GM12878 (cell line): Measurements from ENCODE around the gene PRKCB. TPM values are rescaled to one million over a fixed set of nuclear protein-coding genes. Genes with fewer than 3 reads are reported as not detected.

Experiments
- ATAC-seq: fragments of 200-7000 bp; cut with Tn5 transposase; 3 replicates; pipeline ENCODE4 v1.9.1; 2020; ENCODE audit warnings: mild to moderate bottlenecking, moderate library complexity
- BruUV-seq: library from RNA; stranded (reverse); fragments of 400-500 nt; replicated peaks from 2 replicates; lab custom pipeline; 2021; lab: Mats Ljungman, UMichigan
- CTCF ChIA-PET: fragments of 300-600 bp; sonication (Branson Sonifier 250); formaldehyde crosslinking; extraction: SDS; loops from one replicate; lab custom pipeline; 2021; ENCODE audit warnings: inconsistent platforms; lab: Yijun Ruan, JAX
- POLR2A ChIA-PET: fragments of 350-600 bp; formaldehyde crosslinking; extraction: SDS; loops from one replicate; lab custom pipeline; 2021; ENCODE audit warnings: inconsistent platforms; lab: Charles Lee
- RAD21 ChIA-PET: fragments of 300-600 bp; sonication (Branson Sonifier 250); formaldehyde crosslinking; loops from one replicate; lab custom pipeline; 2023; ENCODE audit warnings: antibody characterized with exemption; ENCODE audit not compliant: unreplicated experiment; lab: Charles Lee
- SMC1A ChIA-PET: fragments of 300-600 bp; sonication (Branson Sonifier 250); formaldehyde crosslinking; loops from one replicate; lab custom pipeline; 2023; ENCODE audit not compliant: unreplicated experiment, uncharacterized antibody; lab: Charles Lee
- DNase-seq: peaks from one replicate; pipeline ENCODE4 v3.0.0-alpha.2; 2011; ENCODE audit warnings: low read depth, low spot score
- FAIRE-seq: peaks from 3 replicates; lab custom pipeline; 2011; peaks lifted over from hg19 to GRCh38; lab: Jason Lieb, UNC
- H2AFZ ChIP-seq: 2 replicates; pipeline ENCODE4 v1.6.0; 2011; ENCODE audit warnings: low read depth, low read length, control low read depth; ENCODE audit not compliant: control insufficient read depth
- H3K27ac ChIP-seq: 2 replicates; pipeline ENCODE4 v1.5.1; 2011; ENCODE audit warnings: control low read depth; ENCODE audit not compliant: control insufficient read depth, insufficient read depth
- H3K27me3 ChIP-seq, 2 experiments: replicated peaks in 1 of 2; 2 replicates each; pipeline versions ENCODE4 v1.6.0 to v1.6.1; 2011; ENCODE audit warnings: low read length in 1 of 2; ENCODE audit not compliant: control insufficient read depth in 2 of 2, insufficient read depth in 2 of 2
- H3K36me3 ChIP-seq, 2 experiments: 2 replicates each; pipeline ENCODE4 v1.5.1; 2011; ENCODE audit warnings: low read length in 1 of 2; ENCODE audit not compliant: control insufficient read depth in 2 of 2, insufficient read depth in 2 of 2
- H3K4me1 ChIP-seq: 2 replicates; pipeline ENCODE4 v1.6.1; 2011; ENCODE audit warnings: mild to moderate bottlenecking, low read length, moderate library complexity, mixed read lengths; ENCODE audit not compliant: control insufficient read depth, insufficient read depth
- H3K4me2 ChIP-seq: 2 replicates; pipeline ENCODE4 v1.6.0; 2011; ENCODE audit warnings: control low read depth; ENCODE audit not compliant: control insufficient read depth, insufficient read depth
- H3K4me3 ChIP-seq: fragments of 200-600 bp; sonication (generic); 2 replicates; pipeline ENCODE4 v1.5.1; 2016
- H3K79me2 ChIP-seq: 2 replicates; pipeline ENCODE4 v1.6.0; 2011; ENCODE audit warnings: low read length; ENCODE audit not compliant: control insufficient read depth, insufficient read depth
- H3K9ac ChIP-seq: 2 replicates; pipeline ENCODE4 v1.8.0; 2011; ENCODE audit warnings: low read length, control low read depth, mixed read lengths; ENCODE audit not compliant: control insufficient read depth, insufficient read depth
- H3K9me3 ChIP-seq: replicated peaks from 3 replicates; pipeline ENCODE4 v1.5.1; 2011; ENCODE audit warnings: mild to moderate bottlenecking, low read length; ENCODE audit not compliant: control insufficient read depth, insufficient read depth
- H4K20me1 ChIP-seq: 2 replicates; pipeline ENCODE4 v1.6.0; 2011; ENCODE audit not compliant: control insufficient read depth, insufficient read depth
- ATF3 ChIP-seq: IDR thresholded peaks from 2 replicates; pipeline ENCODE4 v1.6.1; 2011; ENCODE audit warnings: low read depth, mild to moderate bottlenecking, low read length, moderate library complexity, borderline replicate concordance; ENCODE audit errors: extremely low read depth
- CBFB ChIP-seq: IDR thresholded peaks from 2 replicates; pipeline ENCODE4 v1.6.1; 2016; ENCODE audit warnings: antibody characterized with exemption, low read depth
- CEBPB ChIP-seq, 2 experiments: fragments of 150-350 bp in 1 of 2; IDR thresholded peaks; 2 replicates each; pipeline ENCODE4 v1.6.1; 2012 to 2014; ENCODE audit warnings: low read depth in 2 of 2, low read length in 2 of 2, borderline replicate concordance in 1 of 2, inconsistent platforms in 1 of 2
- CHD1 ChIP-seq: IDR thresholded peaks from 2 replicates; pipeline ENCODE4 v1.6.1; 2012; ENCODE audit warnings: low read depth, low read length, improper control_type of control experiment
- CREB1 ChIP-seq: IDR thresholded peaks from 2 replicates; pipeline ENCODE4 v1.6.1; 2012; ENCODE audit warnings: low read depth, mild to moderate bottlenecking, inconsistent platforms
- DPF2 ChIP-seq: fragments of 450-650 bp; IDR thresholded peaks from 2 replicates; pipeline ENCODE4 v1.6.1; 2017; ENCODE audit warnings: mild to moderate bottlenecking
- ETV6 ChIP-seq, 2 experiments: fragments of 450-650 bp in 1 of 2; IDR thresholded peaks in 1 of 2; conservative IDR thresholded peaks in 1 of 2; 2 replicates each; pipeline ENCODE4 v1.6.1; 2014; ENCODE audit warnings: antibody characterized with exemption in 1 of 2, borderline replicate concordance in 1 of 2, low read depth in 1 of 2, mild to moderate bottlenecking in 1 of 2, moderate library complexity in 1 of 2
- IKZF2 ChIP-seq, 2 experiments: fragments of 450-650 bp; IDR thresholded peaks; 2 replicates each; pipeline ENCODE4 v1.6.1; 2017; ENCODE audit warnings: mild to moderate bottlenecking in 2 of 2, moderate library complexity in 2 of 2
- MLLT1 ChIP-seq: fragments of 450-650 bp; IDR thresholded peaks from 2 replicates; pipeline ENCODE4 v1.6.1; 2016; ENCODE audit warnings: mild to moderate bottlenecking
- NFIC ChIP-seq: IDR thresholded peaks from 2 replicates; pipeline ENCODE4 v1.6.1; 2012; ENCODE audit warnings: low read depth, mild to moderate bottlenecking, inconsistent platforms, low read length, moderate library complexity
- RUNX3 ChIP-seq: IDR thresholded peaks from 2 replicates; pipeline ENCODE4 v1.6.1; 2012; ENCODE audit warnings: low read length, inconsistent platforms
- SMAD5 ChIP-seq: IDR thresholded peaks from 2 replicates; pipeline ENCODE4 v1.6.1; 2016; ENCODE audit warnings: antibody characterized with exemption, low read depth
- SPI1 ChIP-seq: IDR thresholded peaks from 2 replicates; pipeline ENCODE4 v1.6.1; 2011; ENCODE audit warnings: low read depth, mild to moderate bottlenecking, low read length, moderate library complexity, borderline replicate concordance; ENCODE audit not compliant: insufficient read depth
- TARDBP ChIP-seq: IDR thresholded peaks from 2 replicates; pipeline ENCODE4 v1.6.1; 2016; ENCODE audit warnings: borderline replicate concordance
- TCF3 ChIP-seq: IDR thresholded peaks from 2 replicates; pipeline ENCODE4 v1.6.1; 2012; ENCODE audit warnings: low read depth, mild to moderate bottlenecking, low read length, borderline replicate concordance; ENCODE audit not compliant: insufficient read depth
- ZBTB40 ChIP-seq: fragments of 450-650 bp; IDR thresholded peaks from 2 replicates; pipeline ENCODE4 v1.6.1; 2016; ENCODE audit warnings: mild to moderate bottlenecking, moderate library complexity, borderline replicate concordance
- ZNF622 ChIP-seq: fragments of 450-650 bp; IDR thresholded peaks from 2 replicates; pipeline ENCODE4 v1.6.1; 2017; ENCODE audit warnings: mild to moderate bottlenecking, inconsistent platforms
- ZSCAN29 ChIP-seq: fragments of 450-650 bp; IDR thresholded peaks from 2 replicates; pipeline ENCODE4 v1.6.1; 2017; ENCODE audit warnings: mild to moderate bottlenecking, moderate library complexity
- WGBS: methylation state at CpG from one replicate; pipeline ENCODE4 v1.1.6; 2016; ENCODE audit warnings: low lambda C conversion rate; ENCODE audit not compliant: insufficient replicate concordance, insufficient coverage; ENCODE audit errors: missing lambda C conversion rate; 5-methylcytosine and 5-hydroxymethylcytosine counted together
- in situ Hi-C: fragments of 300-500 bp; cut with MboI; formaldehyde crosslinking; loops from 9 replicates; pipeline ENCODE4 v1.14.3; 2018; ENCODE audit warnings: mixed read lengths
- intact Hi-C: fragments of 100-400 bp; cut with micrococcal nuclease; formaldehyde crosslinking; loops from one replicate; pipeline ENCODE4 v1.14.2; 2022; ENCODE audit not compliant: unreplicated experiment
- polyA plus RNA-seq, 11 experiments: library from polyadenylated mRNA; depleted of rRNA in 4 of 11; unstranded in 6 of 11; stranded (reverse) in 5 of 11; fragments of >200 nt; fragmentation: Nextera tagmentation in 4 of 11; fragmentation: Illumina TruSeq in 1 of 11; extraction: Ambion mirVana in 4 of 11; extraction: Trizol in 1 of 11; gene quantifications; 1 replicate in 1 of 11; 2 replicates in 10 of 11; pipeline versions ENCODE4 v1.2.1 to v1.2.3, GENCODE V29; 2011 to 2016; ENCODE audit warnings: inconsistent platforms in 2 of 11, missing spikeins in 2 of 11, low read depth in 1 of 11
- total RNA-seq, 4 experiments: library from RNA; depleted of rRNA in 3 of 4; stranded (reverse); fragments of >200 nt in 3 of 4; fragmentation: Illumina TruSeq in 1 of 4; extraction: Trizol in 1 of 4; gene quantifications; 2 replicates each; pipeline versions ENCODE4 v1.2.1 to v1.2.3, GENCODE V29; 2013 to 2021

The PRKCB gene
- total and polyA plus RNA-seq, 10 of the 15 experiments (the other 5 are each of a cell fraction or from before 2014, with no cell fraction given): 21.4 to 158 (median 97.3) TPM

GRCh38 chr16:23855010-23855409, 19.2 kb downstream of the PRKCB start:
- Histone ChIP-seq H3K27me3 (no peaks in the 10 kb centered on the region), H3K9ac (no peak overlapping the region), H3K79me2 (peaks cover 97% of the 10 kb centered on the region), H3K36me3 (peaks cover 1 to 11% of the 10 kb centered on the region in 2 experiments; a peak in 3 of 4 replicates), H3K4me2 (peak overlapping the region; percentile 64), H3K4me3 (no peak overlapping the region), H4K20me1 (no peaks in the 10 kb centered on the region), H3K27ac (peak overlapping the region; percentile 87), H3K9me3 (peaks cover 11% of the 10 kb centered on the region), H3K4me1 (peaks cover 86% of the 10 kb centered on the region), H2AFZ (no peak overlapping the region)
- in situ Hi-C loops: loop anchor here (25.0 kb wide), 1 partner anchor 1182 kb away; no protein-coding TSS in a partner anchor
- 28% methylated on average over 5 of the region's 5 CpGs for WGBS
- ChIA-PET CTCF (interaction anchor here (0.7 to 11.5 kb wide), 5 partner anchors 9 to 155 kb away, joined by 3 to 134 read pairs (median 8); no protein-coding TSS in a partner anchor), SMC1A (interaction anchor here (1.2 to 27.0 kb wide), 5 partner anchors 13 to 160 kb away, joined by 4 to 468 read pairs (median 85); no protein-coding TSS in a partner anchor), RAD21 (interaction anchor here (1.1 to 6.3 kb wide), 4 partner anchors 9 to 155 kb away, joined by 3 to 70 read pairs (median 8); no protein-coding TSS in a partner anchor), POLR2A (interaction anchor here (0.6 to 5.8 kb wide), 5 partner anchors 9 to 15 kb away, joined by 4 to 46 read pairs (median 11); no protein-coding TSS in a partner anchor)
- DNase-seq: no peak
- FAIRE-seq: no peak
- peak; percentile 16; the same call in 2 of the 3 replicates for ATAC-seq
- no TSS peak for BruUV-seq
- intact Hi-C loops: no loop called here
- TF ChIP-seq NFIC: 0 out of 2 replicates have a peak, but pooled peaks have one; percentile 40
- 0 out of 2 replicates have a peak, but pooled peaks have one; percentile 30 for TF ChIP-seq MLLT1
- TF ChIP-seq SPI1: peak; percentile 34; the same call in 1 of the 2 replicates
- no peak for TF ChIP-seq CHD1
- TF ChIP-seq ZBTB40: no peak
- TF ChIP-seq DPF2: 0 out of 2 replicates have a peak, but pooled peaks have one; percentile 13
- TF ChIP-seq CEBPB (IDR thresholded peaks at IDR 0.05; ENCODE audit: borderline replicate concordance in 1 of 2, low read depth in 2 of 2, low read length in 2 of 2): no peak
- TF ChIP-seq CBFB: peak; percentile 40; the same call in 1 of the 2 replicates
- TF ChIP-seq SMAD5: no peak
- TF ChIP-seq RUNX3: peak; percentile 86
- TF ChIP-seq ETV6 (conservative IDR thresholded peaks at IDR 0.05 in 1 of 2, IDR thresholded peaks at IDR 0.05 in 1 of 2; ENCODE audit: borderline replicate concordance in 1 of 2, low read depth in 1 of 2): peak in 1 of 2 experiments; percentile 42; a peak in 1 of 4 replicates
- TF ChIP-seq TARDBP: 0 out of 2 replicates have a peak, but pooled peaks have one; percentile 67
- peak; percentile 39; the same call in 1 of the 2 replicates for TF ChIP-seq CREB1
- TF ChIP-seq ATF3: no peak
- no peak for TF ChIP-seq TCF3
- no peak for TF ChIP-seq ZNF622
- TF ChIP-seq IKZF2 (IDR thresholded peaks at IDR 0.05): peak in 1 of 2 experiments; percentile 10; a peak in 1 of 4 replicates
- no peak for TF ChIP-seq ZSCAN29
